HTERT RPE-1 (cell line): ENCODE measurements around the gene C14orf132.

Experiments
- in situ Hi-C: fragments of 300-500 bp; cut with MboI; formaldehyde crosslinking; loops from 4 replicates; pipeline ENCODE4 v1.14.3; 2020; ENCODE audit warnings: low sequenced_read_pairs

The C14orf132 gene

GRCh38 chr14:96081767-96082400, 42.7 kb downstream of the C14orf132 start:
- in situ Hi-C loops = no loop called here

DNA sequence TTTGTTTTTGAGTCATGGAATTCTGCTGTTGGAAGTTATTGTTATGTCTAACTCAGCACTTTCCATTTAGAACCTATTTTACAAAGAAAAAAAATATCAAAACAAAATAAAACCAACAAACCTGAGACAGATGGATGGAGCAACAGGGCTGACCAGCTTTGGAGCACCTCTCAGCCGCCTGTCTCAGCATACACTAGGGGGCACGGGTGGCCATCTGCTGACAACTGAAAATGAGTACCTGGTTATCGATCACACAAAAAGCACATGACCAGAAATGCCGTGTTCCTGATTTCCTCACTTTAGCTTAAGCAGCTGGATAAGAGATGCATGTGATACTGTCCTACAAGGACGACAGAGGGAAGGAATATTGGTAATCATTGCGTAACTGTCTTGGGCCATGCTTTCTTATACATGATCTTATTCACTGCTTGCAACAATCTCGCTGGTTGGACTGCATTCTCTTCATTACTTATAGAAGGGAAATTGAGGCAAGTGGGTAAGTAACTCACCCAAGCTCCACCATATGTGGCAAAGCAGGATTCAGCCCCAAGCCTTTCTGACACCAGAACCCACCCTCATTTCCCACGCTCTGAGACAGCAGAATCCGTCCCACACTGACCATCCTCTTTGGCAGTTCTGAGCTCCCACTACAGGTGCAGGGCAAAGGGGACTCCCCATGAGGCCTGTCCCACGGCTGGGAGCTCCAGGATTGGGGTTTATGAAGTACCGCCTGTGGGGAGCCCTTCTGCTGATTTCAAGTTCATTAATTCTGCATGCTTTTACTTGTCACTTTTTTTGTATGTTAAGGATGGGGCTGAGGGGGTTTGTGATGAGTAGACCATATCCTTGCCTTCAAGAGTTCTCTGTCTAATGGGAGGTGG, 43.5 kb downstream of the C14orf132 start:
- in situ Hi-C loops = no loop called here

DNA sequence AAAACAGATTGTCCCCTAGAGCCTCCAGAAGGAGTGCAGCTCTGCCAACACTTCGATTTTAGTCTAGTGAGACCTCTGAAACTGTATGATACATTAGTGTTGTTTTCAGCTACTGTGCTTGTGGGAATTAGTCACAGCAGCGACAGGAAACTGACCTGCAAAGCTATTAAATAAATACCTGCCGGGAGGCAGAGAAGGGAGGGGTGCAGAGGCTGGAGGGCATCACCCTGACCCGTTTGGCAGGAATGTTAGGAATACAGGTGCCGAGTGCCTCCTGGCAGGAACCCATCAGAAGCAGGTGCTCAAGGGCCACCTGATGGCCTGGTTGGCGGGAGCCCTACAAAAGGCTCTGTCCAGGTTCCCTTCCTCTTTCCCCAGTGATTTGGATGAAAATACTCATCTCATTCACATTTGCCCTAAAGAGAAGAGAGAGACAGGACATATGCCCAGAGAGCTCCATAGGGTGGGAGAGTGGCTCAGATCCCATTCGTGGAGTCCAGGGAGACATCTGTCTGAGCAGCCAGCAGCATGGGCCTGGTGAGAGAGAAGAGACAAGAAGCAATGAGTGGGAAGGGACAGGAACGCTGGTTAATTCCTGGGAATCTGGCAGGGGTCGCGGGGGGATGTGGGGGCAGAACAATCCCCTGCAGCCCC, 44.6 kb downstream of the C14orf132 start:
- in situ Hi-C loops = no loop called here

GRCh38 chr14:96084796-96085195, 45.6 kb downstream of the C14orf132 start:
- in situ Hi-C loops = no loop called here

- in situ Hi-C loops = no loop called here
Measured at GRCh38 chr14:96085369-96085768, 46.2 kb downstream of the C14orf132 start.

DNA sequence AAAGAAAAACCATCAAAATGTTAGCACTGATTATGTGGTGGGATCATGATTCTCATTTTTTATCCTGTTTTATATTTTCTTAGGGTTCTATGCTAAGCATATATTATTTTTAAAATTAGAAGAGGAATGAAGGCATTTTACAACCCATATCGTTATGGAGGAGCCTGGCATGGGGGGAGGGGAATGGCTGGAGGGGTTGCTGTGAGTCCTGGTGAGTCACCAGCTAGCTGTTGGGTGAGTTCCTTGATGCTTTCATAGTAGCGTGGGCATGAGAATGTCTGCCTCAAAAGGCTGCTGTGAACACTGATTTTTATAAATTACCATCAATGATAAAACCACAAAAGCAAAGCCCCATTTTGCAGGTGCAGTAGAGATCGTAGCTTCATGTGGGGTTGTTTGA, 46.9 kb downstream of the C14orf132 start:
- in situ Hi-C loops = no loop called here

- in situ Hi-C loops = no loop called here
Measured at GRCh38 chr14:96086574-96087077, 47.5 kb downstream of the C14orf132 start.

DNA sequence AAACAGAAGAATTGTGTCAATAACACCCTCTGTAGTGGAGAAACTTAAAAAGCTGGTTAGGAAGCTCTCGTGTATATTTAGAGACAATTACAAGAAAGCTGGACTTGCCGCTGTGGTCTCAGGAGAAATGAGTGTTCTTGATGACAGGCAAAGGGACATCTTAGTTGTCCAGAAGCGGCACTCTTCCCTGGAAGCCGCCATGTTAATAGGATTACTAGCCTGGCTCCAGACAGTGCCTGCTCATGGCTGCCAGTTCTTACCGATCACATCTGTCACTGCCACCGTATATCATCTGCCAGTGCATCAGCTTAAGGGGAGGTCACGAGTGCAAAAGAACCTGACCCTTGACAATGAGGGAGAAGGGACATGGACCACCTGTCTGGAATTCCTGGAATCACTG, 48.9 kb downstream of the C14orf132 start:
- in situ Hi-C loops = no loop called here

- in situ Hi-C loops = no loop called here
Measured at GRCh38 chr14:96088481-96088880, 49.3 kb downstream of the C14orf132 start.

- in situ Hi-C loops = no loop called here
Measured at GRCh38 chr14:96088911-96089310, 49.7 kb downstream of the C14orf132 start.

DNA sequence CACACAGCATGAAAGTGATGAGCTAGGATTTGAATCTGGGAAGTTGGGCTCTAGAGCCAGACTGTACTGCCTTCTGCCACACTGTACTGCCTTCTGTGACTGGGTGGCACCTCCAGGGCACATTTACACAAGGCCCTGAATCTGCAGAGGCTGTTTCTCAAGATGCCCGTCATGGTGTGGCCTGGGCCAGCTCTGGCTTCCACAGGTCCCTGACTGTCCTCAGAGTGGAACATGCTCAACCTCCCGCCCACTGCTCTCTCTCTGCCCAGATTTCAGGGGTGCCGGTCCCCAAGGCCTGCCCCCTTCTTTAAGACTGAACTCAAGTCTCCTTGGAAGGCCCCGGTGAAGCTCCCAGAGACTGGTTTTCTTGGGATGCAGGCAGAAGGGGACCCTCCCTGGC, 50.2 kb downstream of the C14orf132 start:
- in situ Hi-C loops = no loop called here

DNA sequence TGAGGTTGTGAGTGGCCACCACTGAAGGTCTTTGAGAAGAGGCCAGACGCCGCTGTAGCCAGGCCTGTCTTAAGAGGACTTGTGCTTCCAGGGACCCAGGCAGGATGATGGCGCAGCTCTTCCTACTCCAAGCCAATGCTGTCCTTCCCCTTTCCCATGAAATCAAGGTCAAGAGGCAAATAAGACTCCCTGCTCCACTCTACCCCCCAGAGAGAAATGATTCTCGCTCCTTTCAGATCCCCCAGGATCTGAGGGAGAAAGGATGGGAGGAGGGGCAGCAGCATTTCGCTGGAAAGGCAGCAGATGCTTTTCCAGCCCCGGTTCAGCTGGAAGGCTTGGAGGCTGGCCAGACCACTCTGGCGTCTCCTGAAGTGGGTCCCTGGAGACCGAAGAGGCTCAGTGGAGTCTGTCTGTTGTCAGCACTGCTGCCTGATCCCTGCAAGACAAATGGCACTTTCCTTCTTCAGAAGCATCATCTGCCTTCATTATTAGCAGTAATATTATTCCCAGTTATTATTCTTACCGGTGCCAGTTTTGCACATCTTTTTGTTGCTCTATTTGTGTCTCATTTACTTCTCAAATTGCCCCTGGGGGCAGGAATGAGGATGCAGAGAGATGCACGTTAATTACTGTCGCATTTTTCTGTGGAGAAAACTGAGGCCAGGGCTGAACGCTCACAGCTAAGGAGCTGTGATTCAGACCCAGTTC, 51.4 kb downstream of the C14orf132 start:
- in situ Hi-C loops = no loop called here

GRCh38 chr14:96091149-96091693, 52.1 kb downstream of the C14orf132 start:
- in situ Hi-C loops = no loop called here

DNA sequence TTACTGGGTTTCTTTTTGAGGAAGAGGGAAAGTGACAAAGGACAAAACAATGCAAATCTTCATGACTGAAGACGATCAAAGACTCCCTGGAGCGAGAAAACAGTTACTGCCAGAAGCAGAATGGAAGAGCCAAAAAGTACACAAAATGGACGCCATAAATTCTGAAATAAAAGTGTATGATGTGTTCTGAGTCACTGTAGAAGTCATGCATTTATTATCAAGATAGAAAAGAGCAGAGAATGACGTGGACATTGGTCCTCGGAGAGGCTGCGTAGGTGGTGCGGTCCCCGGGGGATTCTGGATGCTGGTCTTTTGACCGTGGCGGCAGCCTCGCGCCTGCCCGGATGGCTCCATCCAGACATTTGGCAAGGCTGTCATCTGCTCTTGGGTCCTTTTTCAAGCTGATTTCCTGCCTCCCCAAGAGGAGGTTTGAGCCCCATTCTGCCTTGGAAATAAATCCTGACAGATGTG, 52.8 kb downstream of the C14orf132 start:
- in situ Hi-C loops = no loop called here

- in situ Hi-C loops = no loop called here
Measured at GRCh38 chr14:96092936-96093335, 53.8 kb downstream of the C14orf132 start.

GRCh38 chr14:96094211-96094610, 55.0 kb downstream of the C14orf132 start:
- in situ Hi-C loops = no loop called here

GRCh38 chr14:96094656-96095055, 55.5 kb downstream of the C14orf132 start:
- in situ Hi-C loops = no loop called here

DNA sequence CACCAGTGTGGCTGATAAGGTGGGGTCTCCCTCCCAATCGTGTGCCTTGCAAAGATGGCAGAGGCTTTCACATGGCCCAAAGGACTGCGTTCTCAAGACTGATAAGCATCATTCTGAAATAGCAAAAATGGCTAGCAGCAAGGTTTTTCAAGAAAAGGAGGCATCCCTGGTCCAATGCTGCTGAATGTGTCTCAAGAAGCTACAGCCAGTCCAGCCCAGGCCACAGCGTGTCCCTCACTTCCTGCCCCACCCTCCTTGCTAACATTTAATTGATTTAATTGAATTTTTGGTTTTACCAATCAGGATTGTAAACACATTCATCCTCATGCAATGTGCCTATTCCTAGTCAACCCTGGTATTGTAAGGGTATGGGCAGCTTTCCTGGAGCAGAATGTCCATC, 55.9 kb downstream of the C14orf132 start:
- in situ Hi-C loops = no loop called here

- in situ Hi-C loops = no loop called here
Measured at GRCh38 chr14:96095581-96096476, 56.7 kb downstream of the C14orf132 start.
